SH-SY5Y (cell line): ENCODE data around the gene CEBPG.

Experiments used
- GATA2 ChIP-seq: IDR thresholded peaks from 2 replicates; pipeline ENCODE4 v1.6.1; 2011; ENCODE audit warnings: mild to moderate bottlenecking, low read depth, low read length
- GATA3 ChIP-seq: IDR thresholded peaks from 2 replicates; pipeline ENCODE4 v1.6.1; 2011; ENCODE audit warnings: low read depth, mild to moderate bottlenecking, low read length, moderate library complexity

GRCh38 chr19:33429891-33430673 lies 56.6 kb downstream of the CEBPG start:
- TF ChIP-seq GATA2 (no peak), GATA3 (no peak)
